Measurements from ENCODE around the gene ZNF24. TPM values are rescaled to one million over a fixed set of nuclear protein-coding genes. Genes with fewer than 3 reads are reported as not detected.

The ZNF24 gene
- polyA plus RNA-seq, 5 donors = 50.0 to 79.5 (median 68.8) TPM

DNA sequence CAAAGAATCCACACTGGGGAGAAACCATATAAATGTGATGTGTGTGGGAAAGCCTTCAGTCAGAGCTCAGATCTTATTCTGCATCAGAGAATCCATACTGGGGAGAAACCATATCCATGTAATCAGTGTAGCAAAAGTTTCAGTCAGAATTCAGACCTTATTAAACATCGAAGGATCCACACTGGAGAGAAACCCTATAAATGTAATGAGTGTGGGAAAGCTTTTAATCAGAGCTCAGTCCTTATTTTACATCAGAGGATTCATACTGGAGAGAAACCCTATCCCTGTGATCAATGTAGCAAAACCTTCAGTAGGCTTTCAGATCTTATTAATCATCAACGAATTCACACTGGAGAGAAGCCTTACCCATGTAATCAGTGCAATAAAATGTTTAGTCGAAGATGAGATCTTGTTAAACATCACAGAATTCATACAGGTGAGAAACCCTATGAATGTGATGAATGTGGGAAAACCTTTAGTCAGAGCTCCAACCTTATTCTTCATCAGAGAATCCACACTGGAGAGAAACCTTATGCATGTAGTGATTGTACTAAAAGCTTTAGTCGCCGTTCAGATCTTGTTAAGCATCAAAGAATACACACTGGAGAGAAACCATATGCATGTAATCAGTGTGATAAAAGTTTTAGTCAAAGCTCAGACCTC lies 37.5 kb downstream of the ZNF24 start:
- DNase-seq = no peak

DNA sequence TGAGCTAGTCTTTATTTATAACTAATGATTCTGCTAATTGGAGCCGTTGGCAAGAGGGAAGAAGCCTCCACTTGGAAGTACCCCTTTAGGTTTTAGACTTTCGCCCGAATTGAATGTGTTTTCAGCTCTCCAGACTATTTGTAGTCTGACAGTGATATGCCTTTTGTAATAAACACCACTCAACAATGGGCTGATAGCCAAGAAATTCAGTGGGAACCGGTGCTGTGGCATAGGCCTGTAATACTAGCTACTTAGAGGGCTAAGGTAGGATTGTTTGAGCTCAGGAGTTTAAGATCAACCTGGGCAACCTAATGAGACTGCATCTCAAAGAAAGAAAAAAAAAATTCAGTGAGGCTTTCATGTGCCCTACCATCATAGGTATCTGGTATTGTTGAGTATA lies 40.6 kb downstream of the ZNF24 start:
- no peak for DNase-seq

DNA sequence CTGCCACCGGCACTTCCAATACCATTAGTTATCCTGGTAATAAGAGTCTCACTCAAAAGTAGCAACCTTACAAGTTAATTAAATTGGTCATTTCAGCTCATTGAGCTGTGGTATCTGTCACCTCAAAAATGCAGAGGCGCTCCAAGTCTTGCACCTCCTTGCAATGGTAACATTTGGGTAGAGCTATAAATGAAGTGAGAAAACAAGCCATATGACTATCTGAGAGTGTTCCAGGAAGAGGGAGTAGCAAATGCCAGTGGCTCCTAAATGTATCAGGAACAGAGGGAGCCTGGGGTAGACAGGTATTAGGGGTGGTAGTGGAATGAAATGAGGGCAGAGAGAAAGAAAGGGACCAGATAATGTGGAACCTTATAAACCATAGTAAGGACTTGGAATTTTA lies 48.2 kb downstream of the ZNF24 start:
- no peak for DNase-seq

DNA sequence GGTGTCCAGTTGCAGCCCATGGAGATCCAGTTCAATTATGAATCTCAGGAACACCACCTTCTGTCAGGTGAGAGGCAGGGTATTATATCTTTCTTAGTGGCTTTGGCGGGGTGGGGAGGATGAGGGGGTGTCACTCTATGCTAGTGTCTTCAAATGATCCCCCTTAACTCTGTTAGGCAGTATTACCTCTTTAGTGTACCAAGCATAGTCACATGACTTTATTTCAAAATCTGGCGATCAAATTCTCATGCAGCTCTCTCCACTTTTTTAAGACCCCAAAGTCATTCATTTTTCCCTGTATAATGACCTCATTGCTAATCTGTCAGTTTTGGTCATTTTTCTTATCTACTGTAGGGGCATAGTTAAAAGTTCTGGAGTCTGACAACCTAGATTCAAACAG lies 53.1 kb downstream of the ZNF24 start:
- DNase-seq = no peak

DNA sequence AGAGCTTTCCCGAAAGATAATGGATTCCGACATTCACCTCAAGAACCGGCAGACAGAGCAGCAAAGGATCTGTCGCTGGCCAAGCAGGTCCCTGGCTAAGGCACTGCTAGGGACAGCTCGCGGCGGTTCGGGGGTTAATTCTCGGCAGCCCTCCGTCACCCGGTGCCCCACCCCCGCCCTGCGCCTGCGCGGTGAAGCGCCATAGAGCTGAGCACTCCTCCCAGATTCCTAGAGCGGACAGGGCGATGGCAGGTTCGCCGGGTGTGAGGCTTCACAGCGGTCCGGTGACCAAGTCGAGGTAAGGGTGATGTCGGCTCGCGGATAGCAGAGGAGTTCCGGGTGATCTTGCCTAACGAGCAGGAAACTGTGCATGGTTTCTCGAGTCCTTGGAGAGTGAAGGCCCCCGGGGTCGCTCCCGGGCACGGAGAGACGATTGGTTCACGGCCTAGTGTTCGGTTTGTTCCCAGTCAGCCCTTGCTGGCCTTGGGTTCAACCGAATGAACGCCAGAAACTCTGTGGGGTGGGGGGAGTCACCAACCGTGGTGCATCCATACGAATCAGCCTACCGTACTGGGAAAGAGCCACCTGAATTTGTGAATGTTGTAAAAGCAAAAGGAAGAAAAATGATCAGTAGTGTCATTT lies 54.0 kb downstream of the ZNF24 start, which contains the start of gene ZSCAN30:
Gene ZSCAN30 (minus strand): TSS at position 136 of the 642 bp plus-strand sequence. CDS start 25,877 bp downstream, outside the sequence.
- DNase-seq = peak; percentile 95 to 96

DNA sequence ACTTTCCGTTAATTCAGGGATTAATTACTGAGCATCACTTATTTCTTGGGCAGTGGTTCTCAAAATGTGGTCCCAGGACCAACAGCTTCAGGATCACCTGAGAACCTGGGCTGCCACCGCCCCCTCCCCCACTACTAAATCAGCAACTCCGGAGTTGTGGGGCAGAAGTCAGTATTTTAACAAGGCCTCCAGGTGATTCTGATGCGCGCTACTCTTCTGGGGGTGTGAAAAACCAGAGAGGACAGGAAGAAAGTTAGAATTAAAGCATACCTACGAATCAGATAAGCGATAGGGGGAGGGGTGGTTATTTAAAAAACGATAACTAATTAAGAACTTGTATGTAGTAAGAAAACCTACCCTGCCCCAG lies 54.5 kb downstream of the ZNF24 start:
- no peak for DNase-seq

DNA sequence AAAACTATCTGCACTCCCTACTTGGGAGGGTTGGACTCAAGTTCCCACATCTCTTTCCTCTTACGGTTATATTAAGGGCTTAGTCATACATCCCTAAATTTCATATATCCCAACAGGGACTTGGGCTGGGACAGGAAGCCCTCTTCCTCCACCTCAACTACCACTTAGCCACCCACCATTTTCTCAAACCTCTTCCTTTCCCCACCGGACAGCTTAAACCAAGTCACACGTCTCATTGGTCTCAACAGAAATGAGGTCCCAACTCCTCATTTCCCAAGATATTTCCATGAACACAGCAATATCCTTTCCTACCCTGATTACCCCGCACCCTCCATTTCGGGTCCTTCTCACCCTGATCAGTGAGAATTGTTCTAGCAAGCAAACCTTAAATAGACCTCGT lies 54.9 kb downstream of the ZNF24 start:
- DNase-seq = peak in 1 of 2 donors; percentile 15

DNA sequence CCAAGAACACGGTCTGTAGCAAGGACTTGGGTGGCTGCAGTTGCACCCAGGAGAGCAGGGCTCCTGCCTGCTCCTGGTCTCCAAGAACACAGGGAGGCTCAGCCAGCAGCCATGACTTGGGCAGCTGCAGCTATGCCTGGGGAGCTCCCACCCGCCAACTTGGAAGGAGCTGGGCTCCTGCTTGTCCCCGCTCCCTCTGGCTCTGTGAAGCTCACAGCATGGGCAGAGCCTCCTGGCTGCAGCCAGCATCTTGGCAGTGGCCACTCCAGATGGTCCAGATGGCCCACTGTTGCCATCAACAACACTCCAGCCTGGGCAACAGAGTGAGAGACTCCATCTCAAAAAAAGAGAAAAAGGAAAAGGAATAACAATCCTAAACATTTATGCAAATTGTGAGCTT lies 59.4 kb downstream of the ZNF24 start:
- no peak for DNase-seq

DNA sequence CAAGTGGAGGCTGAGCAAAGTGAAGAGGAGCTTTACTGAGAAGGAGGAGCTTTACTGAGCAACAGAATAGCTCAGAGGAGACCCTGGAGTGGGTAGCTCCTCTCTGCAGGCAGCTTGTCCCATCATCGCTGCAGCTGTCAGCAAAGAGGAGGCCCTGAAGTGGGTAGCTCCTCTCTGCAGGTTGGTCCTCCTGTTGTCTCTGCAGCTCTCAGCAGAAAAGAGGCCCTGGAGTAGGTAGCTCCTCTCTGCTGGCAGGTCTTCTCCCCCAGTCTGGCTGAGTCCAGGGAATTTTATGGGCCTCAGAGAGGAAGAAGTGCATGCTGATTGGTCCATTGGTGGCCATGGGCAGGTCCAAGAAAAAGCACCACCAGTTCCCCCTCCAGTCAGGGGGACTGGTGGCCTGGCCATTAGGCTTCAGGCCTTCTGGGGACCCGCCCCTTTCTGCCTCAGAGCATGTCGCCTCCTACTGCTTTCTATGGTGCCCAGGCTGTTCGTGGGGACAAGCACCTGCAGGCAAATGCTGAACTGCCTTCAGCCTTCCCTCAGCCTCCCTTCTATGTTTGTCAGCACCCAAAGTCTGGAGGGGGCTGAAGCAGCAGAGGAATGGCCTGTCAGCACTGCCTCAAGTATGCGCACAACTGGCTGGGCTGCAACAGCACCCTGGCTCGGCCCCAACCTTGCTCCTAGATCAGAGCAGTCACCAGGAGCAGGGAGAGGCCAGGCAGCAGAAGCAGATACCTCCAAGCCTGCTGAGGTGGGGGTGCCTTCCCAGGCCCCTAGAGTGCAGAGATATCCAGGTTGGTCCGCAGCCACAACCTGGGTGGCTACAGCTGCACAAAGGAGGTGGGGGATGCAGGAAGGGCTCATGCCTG lies 60.1 kb downstream of the ZNF24 start:
- no peak for DNase-seq

DNA sequence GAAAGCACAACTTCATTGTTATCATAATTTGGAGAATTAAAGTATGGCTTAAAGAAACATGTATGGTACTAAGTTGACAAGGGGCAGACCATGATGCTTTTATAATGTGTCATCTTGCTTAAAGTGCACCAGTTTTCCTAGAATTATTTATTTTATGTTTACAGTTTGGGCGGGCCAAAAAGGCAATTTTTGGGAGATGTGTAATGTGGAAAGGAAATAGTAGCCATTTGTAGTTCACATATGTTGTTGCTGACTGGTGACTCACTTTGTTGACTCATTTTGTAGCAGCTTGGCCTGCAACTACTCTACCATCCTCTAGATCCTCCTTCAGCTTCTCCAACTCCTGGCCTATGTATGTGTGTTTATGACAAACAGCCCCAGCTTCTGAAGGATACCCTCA lies 61.9 kb downstream of the ZNF24 start:
- DNase-seq = no peak

Other genes with a start within 250 kb of the ZNF24 start
- gene ZNF397, start 103.4 kb downstream of the ZNF24 start, polyA plus RNA-seq (ENCODE audit: insufficient read depth in 1 of 5, insufficient read length in 5 of 5, low replicate concordance in 1 of 5) = 10 to 100 TPM; 50.1 to 90.4 (median 88.8) TPM
- 10 to 100 TPM; 39.9 to 69.5 (median 61.6) TPM for gene ZSCAN30, start 54.2 kb downstream of the ZNF24 start, polyA plus RNA-seq (ENCODE audit: insufficient read depth in 1 of 5, insufficient read length in 5 of 5, low replicate concordance in 1 of 5)
- 1 to 10 TPM; 2.8 to 3.8 (median 3.0) TPM for gene ZNF396, start 32.9 kb upstream of the ZNF24 start, polyA plus RNA-seq (ENCODE audit: insufficient read depth in 1 of 5, insufficient read length in 5 of 5, low replicate concordance in 1 of 5)
- 10 to 100 TPM; 30.3 to 37.5 (median 35.4) TPM for gene INO80C, start 153.5 kb upstream of the ZNF24 start, polyA plus RNA-seq (ENCODE audit: insufficient read depth in 1 of 5, insufficient read length in 5 of 5, low replicate concordance in 1 of 5)
- 100 to 1,000 TPM in 4 of 5 donors, 10 to 100 TPM in 1; 84.7 to 129 (median 108) TPM for gene GALNT1, start 237.3 kb upstream of the ZNF24 start, polyA plus RNA-seq (ENCODE audit: insufficient read depth in 1 of 5, insufficient read length in 5 of 5, low replicate concordance in 1 of 5)

Data from right lung (tissue), 5 donors.